IPS-20b (cell line): ENCODE data around the gene PCBP2.

ENCODE experiments used
- H3K27ac ChIP-seq: one replicate; pipeline ENCODE4 v1.5.1; 2013; ENCODE audit warnings: low read length
- H3K27me3 ChIP-seq: 2 replicates; pipeline ENCODE4 v1.6.1; 2013; ENCODE audit warnings: mild to moderate bottlenecking, low read length, inconsistent platforms; ENCODE audit not compliant: insufficient read depth
- H3K36me3 ChIP-seq: 2 replicates; pipeline ENCODE4 v1.6.1; 2013; ENCODE audit warnings: low read depth, mild to moderate bottlenecking, inconsistent platforms, low read length, moderate library complexity; ENCODE audit not compliant: insufficient read depth
- H3K4me1 ChIP-seq: 2 replicates; pipeline ENCODE4 v1.6.1; 2013; ENCODE audit warnings: mild to moderate bottlenecking, control low read depth, inconsistent platforms, low read length, moderate library complexity; ENCODE audit not compliant: insufficient read depth
- H3K4me3 ChIP-seq: 2 replicates; pipeline ENCODE4 v1.5.1; 2013; ENCODE audit warnings: mild to moderate bottlenecking, low read length, inconsistent platforms
- H3K9ac ChIP-seq: 2 replicates; pipeline ENCODE4 v1.6.1; 2013; ENCODE audit warnings: low read depth, mild to moderate bottlenecking, inconsistent platforms, low read length, moderate library complexity
- H3K9me3 ChIP-seq: 2 replicates; pipeline ENCODE4 v1.6.1; 2013; ENCODE audit warnings: mild to moderate bottlenecking, low read depth, low read length, inconsistent platforms; ENCODE audit not compliant: insufficient read depth

The PCBP2 gene

DNA sequence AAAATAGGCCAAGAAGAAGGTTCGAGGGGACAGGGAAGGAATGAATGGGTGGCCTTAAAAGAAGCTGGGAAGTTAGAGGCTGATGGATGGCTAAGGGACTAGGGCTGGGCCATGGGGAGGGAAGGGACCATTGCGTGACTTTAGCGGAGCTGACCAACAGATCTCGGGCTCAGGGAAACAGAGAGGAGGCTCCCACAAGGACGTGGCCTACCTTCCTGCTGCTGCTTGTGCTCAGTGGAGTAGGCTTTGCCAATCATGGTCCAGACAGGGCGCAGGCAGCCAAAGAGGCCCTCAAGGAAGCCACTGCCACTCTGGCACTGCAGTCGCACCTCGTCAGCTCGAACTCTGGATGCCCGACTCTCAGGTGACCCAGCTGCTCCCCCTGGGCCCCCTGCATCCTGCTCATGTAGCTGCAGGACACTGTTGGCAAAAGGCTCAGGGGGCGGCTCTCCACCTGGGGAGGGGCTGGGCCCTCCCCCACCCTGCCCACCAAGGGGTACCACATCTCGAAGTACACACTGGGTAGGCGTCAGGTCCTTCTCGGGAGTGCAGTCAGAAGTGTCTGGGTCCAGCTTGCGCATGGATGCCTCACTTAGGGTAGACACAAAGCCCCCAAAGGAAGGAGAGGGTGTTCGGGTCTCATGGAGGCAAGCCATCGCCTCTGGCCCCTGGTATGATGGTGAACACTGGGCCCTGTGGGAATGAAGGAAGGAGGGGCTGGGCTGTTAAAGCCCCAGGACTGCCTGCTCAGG is 35.0 kb downstream of the PCBP2 start:
- Histone ChIP-seq H3K36me3 (peaks cover 58% of the 10 kb centered on the region), H3K9me3 (no peaks in the 10 kb centered on the region), H3K4me3 (no peak overlapping the region), H3K27me3 (no peaks in the 10 kb centered on the region), H3K4me1 (0 out of 2 replicates have a peak, but pooled peaks cover under 1% of the 10 kb centered on the region), H3K27ac (no peak overlapping the region), H3K9ac (no peak overlapping the region)

DNA sequence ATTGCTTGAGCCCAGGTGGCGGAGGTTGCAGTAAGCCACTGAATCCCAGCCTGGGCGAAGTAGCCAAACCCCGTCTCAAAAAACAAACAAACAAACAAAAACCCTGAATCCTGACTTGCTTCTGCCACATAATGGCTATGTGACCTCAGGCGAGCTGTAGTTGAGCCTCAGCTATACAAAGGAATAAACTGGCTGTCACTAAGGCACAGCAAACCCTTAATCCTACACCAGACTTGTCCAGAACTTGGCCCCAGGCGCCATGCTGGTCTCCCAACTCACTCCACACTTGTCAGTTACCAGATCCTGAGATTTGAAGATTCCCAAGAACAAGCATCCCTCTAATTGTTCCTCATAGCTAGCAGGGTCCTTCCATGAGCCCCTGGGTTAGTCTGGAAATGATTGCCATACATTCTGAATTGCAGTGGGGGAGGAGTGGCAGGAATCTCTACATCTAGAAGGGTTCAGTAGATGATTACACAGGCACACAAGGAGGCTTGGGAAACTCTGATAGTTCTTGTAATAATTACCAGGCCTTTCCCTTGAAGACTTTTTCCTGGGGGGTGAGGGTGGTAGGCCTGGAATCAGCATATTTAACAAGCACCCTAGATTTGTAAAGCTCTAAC is 37.5 kb downstream of the PCBP2 start:
- Histone ChIP-seq H3K9me3 (no peaks in the 10 kb centered on the region), H3K9ac (no peak overlapping the region), H3K27me3 (no peaks in the 10 kb centered on the region), H3K36me3 (peaks cover 35% of the 10 kb centered on the region), H3K27ac (no peak overlapping the region), H3K4me3 (no peak overlapping the region), H3K4me1 (peaks cover 15% of the 10 kb centered on the region; the same call in 1 of the 2 replicates)

GRCh38 chr12:53492188-53492587 is 40.3 kb downstream of the PCBP2 start:
- H3K27me3 ChIP-seq = no peaks in the 10 kb centered on the region
- no peaks in the 10 kb centered on the region for H3K9me3 ChIP-seq
- no peak overlapping the region for H3K27ac ChIP-seq
- peak overlapping the region; percentile 74 for H3K4me3 ChIP-seq
- H3K9ac ChIP-seq = peak overlapping the region; percentile 67; the same call in 1 of the 2 replicates
- H3K4me1 ChIP-seq = peaks cover 26% of the 10 kb centered on the region; the same call in 1 of the 2 replicates
- H3K36me3 ChIP-seq = peaks cover 7% of the 10 kb centered on the region; the same call in 1 of the 2 replicates

DNA sequence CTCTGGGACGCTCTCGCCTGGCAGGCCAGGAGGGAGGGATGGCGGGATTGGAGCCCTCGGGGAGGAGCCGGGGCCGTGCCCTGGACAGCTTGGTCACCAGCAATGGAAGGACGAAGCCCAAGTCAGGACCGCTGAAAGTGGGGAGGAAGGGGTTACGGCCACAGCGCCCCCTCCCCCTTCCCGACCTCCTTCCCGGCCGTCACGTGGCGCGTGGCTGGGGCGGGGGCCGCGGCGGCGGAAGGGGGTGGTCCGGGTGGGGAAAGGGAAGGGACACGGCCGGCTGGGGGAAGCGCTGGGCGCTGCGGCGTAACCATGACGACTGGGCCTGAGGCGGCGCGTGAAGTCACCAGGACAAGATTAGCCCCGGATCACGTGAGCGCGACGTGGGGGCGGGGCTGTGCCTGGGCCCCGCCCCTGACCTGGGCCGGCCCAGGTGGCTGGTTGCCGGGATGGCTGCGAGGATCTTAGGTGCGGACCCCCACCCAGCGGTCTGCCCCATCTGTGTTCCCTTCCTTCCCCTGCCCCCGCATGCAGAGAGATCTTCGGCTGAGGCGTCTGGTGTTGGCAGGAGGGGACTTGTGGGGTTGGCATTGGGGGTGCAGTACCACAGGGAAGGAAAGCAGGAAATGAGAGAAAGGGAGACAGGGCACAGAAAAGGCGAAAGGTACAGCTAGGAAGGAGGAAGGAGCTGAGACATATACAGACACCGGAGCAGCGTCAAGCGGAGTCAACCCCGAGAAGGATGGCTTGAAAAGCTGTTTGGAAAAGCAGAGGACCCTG is 41.1 kb downstream of the PCBP2 start:
- H3K36me3 ChIP-seq = no peaks in the 10 kb centered on the region

DNA sequence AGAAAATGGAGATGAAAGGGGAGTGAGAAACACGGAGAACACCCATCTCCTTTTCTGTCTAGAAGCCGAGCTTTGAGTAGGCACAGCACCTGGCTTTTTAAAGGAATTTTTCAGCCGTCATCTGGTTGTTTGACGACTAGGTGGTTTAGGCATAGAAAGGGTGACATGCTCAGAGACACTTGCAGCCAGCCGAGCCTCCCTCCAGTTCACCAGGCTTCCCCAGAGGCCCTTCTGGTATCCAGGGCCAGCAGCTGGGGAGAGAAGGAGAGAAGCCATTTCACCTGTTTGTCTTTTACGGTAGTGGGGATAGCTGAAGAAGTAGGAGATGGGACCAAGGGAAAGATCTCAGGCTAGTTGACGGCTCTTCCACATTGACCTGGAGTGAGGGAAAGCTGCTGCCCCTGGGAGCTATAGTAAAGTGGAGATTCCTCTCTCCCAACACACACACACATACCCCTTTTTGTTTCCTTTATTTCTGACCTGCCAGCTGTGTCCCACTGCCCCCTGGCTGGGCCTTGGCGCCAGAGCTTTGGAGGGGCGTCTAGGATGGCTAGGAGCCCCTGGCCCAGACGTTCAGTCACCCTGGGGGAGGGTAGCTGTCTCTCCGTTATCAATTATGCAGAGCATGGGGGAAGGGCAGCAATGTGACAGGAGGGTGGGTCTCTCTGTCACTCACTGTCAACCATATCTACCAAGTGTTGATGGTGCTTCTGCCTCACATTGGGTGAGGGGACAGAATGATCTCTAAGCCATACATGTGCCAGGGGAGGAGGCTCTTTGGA is 41.9 kb downstream of the PCBP2 start:
- peak overlapping the region; percentile 77 for H3K9ac ChIP-seq
- no peaks in the 10 kb centered on the region for H3K27me3 ChIP-seq
- H3K4me3 ChIP-seq = peak overlapping the region; percentile 74
- H3K36me3 ChIP-seq = no peaks in the 10 kb centered on the region
- peaks cover 35% of the 10 kb centered on the region; the same call in 1 of the 2 replicates for H3K4me1 ChIP-seq
- H3K27ac ChIP-seq = peak overlapping the region; percentile 59
- no peaks in the 10 kb centered on the region for H3K9me3 ChIP-seq

More for the DNA sequence above, 41.1 kb downstream of the PCBP2 start:
- Histone ChIP-seq H3K9me3 (no peaks in the 10 kb centered on the region), H3K27me3 (no peaks in the 10 kb centered on the region), H3K9ac (peak overlapping the region; percentile 77), H3K4me1 (peaks cover 29% of the 10 kb centered on the region; the same call in 1 of the 2 replicates), H3K4me3 (peak overlapping the region; percentile 74), H3K27ac (peak overlapping the region; percentile 59)

GRCh38 chr12:53495903-53496751 is 44.2 kb downstream of the PCBP2 start:
- Histone ChIP-seq H3K27me3 (no peaks in the 10 kb centered on the region), H3K27ac (no peak overlapping the region), H3K4me1 (peaks cover 38% of the 10 kb centered on the region; the same call in 1 of the 2 replicates), H3K9me3 (no peaks in the 10 kb centered on the region), H3K36me3 (no peaks in the 10 kb centered on the region), H3K9ac (peak overlapping the region; percentile 3; the same call in 1 of the 2 replicates), H3K4me3 (0 out of 2 replicates have a peak overlapping the region, but pooled peaks have one; percentile 0)

- Histone ChIP-seq H3K9me3 (no peaks in the 10 kb centered on the region), H3K4me3 (no peak overlapping the region), H3K27ac (no peak overlapping the region), H3K27me3 (no peaks in the 10 kb centered on the region), H3K9ac (no peak overlapping the region), H3K36me3 (no peaks in the 10 kb centered on the region), H3K4me1 (peaks cover 40% of the 10 kb centered on the region)
These were observed 44.8 kb downstream of the PCBP2 start for GRCh38 chr12:53496752-53497032.

DNA sequence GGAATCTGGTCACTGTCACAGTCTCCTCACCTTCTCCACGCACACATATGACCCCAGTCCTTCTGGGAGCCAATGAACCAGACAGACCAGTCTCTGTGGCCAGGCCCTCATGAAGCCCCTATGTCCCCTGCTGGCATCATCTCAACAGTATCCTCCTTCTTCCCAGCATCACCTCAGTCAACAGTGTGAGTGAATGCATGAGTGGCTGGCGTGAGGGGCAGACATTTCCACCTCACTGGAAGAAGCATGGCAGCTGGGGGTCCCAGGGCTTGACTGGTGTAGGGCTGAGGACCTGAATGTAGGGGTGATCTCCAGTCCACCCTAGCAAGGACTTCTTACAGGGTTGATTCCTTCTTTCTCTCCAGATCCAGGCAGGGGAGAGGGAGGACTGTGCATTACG is 45.6 kb downstream of the PCBP2 start:
- no peak overlapping the region for H3K27ac ChIP-seq
- no peak overlapping the region for H3K4me3 ChIP-seq
- 0 out of 2 replicates have a peak overlapping the region, but pooled peaks have one; percentile 50 for H3K9ac ChIP-seq
- no peaks in the 10 kb centered on the region for H3K9me3 ChIP-seq
- no peaks in the 10 kb centered on the region for H3K36me3 ChIP-seq
- no peaks in the 10 kb centered on the region for H3K27me3 ChIP-seq
- H3K4me1 ChIP-seq = peaks cover 42% of the 10 kb centered on the region

DNA sequence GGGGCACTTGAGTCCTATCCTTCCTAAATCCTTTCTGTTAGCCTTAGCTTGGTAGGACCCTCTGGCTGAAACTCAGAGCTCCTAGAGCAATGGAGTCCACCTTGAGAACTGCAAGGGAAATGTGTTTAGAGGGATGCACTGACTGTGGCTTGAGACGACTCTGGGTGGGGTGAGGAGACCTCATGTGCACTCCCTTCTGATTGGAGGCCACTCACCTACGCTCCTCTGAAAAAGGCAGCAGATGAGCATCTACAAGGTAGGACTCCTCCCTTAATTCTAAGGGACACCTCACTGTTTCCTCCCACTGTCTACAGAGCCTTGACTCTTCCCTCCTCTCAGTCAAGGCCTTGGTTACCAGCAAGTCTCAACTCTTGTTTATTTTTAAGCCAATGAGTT is 46.3 kb downstream of the PCBP2 start:
- Histone ChIP-seq H3K27ac (peak overlapping the region; percentile 66), H3K36me3 (peaks cover 5% of the 10 kb centered on the region), H3K27me3 (no peaks in the 10 kb centered on the region), H3K4me1 (peaks cover 42% of the 10 kb centered on the region), H3K9ac (peak overlapping the region; percentile 50; the same call in 1 of the 2 replicates), H3K9me3 (no peaks in the 10 kb centered on the region), H3K4me3 (peak overlapping the region; percentile 79)

GRCh38 chr12:53499266-53500141 is 47.6 kb downstream of the PCBP2 start, which contains the start of gene MAP3K12:
Gene MAP3K12, minus strand, starts transcription at chr12:53499458. Its CDS starts 12,067 bp downstream, at chr12:53487391.
- H3K27ac ChIP-seq = peak within 1 kb of the TSS; percentile 84

More at GRCh38 chr12:53499266-53500141, 47.6 kb downstream of the PCBP2 start, which contains the start of gene MAP3K12:
- Histone ChIP-seq H3K36me3 (peaks cover 18% of the 10 kb centered on the region), H3K27me3 (no peaks in the 10 kb centered on the region), H3K9me3 (no peaks in the 10 kb centered on the region), H3K4me1 (peaks cover 30% of the 10 kb centered on the region), H3K9ac (peak within 1 kb of the TSS; percentile 86; the same call in 1 of the 2 replicates), H3K4me3 (peak within 1 kb of the TSS; percentile 79)
